Nucleus accumbens (tissue), 56 donors: Measurements from ENCODE around the gene CTBP2.
A peak's percentile ranks its signal among the peaks of the same experiment; 100 is the strongest.
"Not testable (repeated sequence)": the region's sequence is repeated elsewhere in the genome, so short reads cannot be mapped to it uniquely, and the experiment has no call there.

Experiments
- DNase-seq, 56 donors: peaks; one replicate each; lab custom pipeline; 2025; lab: John Stamatoyannopoulos, UW

The CTBP2 gene

GRCh38 chr10:125160856-125161706 is 718 bp upstream of the CTBP2 start:
- DNase-seq, result peak in 51 of 56 donors; percentile 15 to 82 (median 62)

DNA sequence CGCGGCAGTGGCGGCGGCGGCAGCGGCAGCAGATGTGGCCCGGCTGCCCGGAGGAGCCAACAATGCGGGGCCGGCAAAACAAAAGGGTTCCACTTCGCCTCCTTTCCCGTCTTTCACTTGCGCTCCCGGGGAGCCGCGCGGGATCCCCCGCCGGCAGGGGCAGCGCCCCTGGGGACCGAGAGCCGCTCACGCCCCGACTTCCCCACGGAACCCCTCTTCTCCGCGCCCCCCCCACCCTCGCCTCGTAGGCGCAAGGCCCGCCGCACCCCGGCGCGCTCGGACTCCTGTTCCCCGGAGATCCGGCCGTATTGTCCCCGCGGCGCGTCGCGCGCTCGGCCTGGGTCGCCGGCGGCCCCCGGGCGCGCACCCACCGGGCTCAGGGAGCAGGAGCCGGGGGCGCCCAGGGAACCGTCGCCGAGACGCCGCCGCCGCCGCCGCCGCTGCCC is 854 bp downstream of the CTBP2 start:
- DNase-seq, result peak in 6 of 56 donors; percentile 19 to 58 (median 51)

DNA sequence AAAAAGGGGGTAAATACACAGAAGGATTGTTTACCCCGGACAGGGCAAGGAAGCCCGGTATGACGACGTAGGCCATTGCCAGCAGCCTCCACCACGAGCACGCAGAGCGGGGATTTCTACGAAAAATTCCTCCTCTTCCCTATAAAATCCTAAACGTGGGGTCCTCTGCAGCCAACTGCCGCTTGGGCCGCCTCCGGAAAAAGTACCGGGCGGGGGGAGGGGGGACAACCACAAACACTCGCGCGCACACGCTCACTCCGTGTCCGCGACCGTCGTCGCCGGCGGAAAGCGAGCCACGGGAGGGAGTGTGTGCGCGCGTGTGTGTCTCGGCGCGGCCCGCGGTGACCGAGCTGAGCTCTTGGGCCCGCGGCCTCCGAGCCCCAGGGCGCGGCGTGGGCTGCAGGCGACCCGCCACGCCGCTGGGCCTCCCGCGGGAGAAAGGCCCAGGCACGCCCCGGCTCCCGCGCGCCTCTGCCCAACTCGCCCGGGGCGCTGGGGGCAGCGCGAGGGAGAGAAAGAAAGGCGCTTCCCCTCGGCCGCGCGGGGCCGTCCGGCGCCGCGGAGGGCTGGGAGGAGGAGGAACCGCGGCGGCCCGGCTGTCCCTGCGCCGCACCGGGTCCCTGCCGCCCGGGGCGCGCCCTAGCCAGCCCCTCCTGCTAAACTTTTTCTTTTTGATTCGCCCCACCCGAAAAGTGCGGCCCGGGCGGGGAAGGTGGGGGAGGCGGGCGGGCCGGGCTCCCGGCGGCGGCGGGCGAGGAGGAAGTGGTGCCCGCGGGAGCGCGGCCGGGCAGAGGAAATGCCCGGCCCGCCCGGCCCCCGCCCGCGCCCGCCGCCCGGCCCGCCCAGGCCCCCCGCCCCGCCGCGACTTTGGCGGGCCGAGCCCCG is 1.5 kb downstream of the CTBP2 start:
- DNase-seq, result peak in 41 of 56 donors; percentile 20 to 82 (median 52)

- DNase-seq, result no peak
Observed at GRCh38 chr10:125158275-125158600, 2.1 kb downstream of the CTBP2 start.

DNA sequence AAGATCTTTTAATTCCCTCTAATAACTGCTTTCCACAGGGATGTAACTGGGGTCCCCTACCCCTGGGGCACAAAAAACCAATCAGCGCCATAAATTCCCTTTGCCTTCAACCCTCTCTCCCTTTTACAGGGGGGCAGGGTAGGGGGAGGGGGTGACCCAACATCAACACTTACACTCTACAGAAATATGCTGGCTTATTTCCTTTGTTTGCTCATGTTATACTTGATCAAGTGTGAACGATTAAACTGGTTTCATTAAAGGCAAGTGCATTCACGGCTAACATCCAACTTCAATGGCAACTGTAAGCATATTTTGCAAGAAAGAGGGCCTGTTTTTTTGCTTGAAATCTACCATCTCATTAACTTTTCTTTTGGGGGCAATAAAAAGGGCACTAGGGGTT is 2.9 kb downstream of the CTBP2 start:
- no peak for DNase-seq

DNA sequence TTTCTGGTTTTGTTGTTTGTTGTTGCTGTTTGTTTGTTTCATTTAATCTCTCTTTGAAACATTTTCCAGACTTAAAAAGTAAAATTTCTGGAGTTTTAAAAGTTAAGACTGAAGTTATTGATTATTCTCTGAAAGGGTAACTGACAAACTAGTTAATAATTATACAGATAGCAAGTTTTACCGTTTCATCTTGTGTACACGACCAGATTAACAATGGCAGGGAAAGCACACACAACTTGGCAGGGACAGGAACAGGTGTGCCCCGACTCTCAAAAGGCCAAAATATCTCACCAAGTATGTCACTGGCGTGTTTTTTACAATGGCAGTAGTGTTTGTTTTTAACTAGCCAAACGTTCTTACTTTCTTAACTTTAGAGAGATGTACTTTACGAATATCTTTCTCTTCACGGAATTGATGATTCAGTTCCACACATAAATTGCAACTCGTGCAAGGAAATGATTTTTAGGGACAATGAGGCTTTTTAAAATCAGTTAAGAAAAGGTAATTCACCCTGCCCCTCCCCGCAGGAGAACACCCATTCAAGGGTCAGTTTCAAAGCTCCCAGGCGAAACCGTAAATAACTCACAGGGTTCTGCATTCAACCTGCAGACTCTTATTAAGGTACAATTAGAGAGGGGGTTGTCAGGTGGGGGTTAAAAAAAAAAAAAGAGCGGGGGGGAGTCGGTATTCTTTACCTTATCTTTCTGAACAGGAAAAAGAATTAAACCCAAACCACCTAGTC is 3.5 kb downstream of the CTBP2 start:
- DNase-seq, result no peak

- no peak for DNase-seq
Observed at GRCh38 chr10:125156196-125156595, 4.2 kb downstream of the CTBP2 start.

DNA sequence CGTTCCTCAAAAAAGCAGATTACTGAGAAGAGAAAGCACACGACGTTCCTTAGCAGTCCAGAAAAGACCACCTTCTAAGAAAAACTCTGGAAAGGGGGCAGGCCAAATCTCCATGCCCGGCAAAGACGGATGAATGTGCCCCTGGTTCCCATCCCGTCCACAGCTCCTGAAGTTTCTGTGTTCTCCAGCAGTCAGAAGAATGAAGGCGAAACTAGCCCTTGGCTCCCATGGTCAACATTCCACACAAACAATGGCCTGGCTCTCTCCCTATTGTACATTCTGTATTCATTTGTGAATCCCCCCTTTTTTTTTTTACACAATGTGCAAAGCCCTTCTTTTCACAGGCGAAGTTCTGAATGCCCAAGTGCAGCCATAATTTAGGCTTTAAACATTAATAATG is 5.3 kb downstream of the CTBP2 start:
- peak in 11 of 56 donors; percentile 12 to 52 (median 26) for DNase-seq

- no peak for DNase-seq
Observed at GRCh38 chr10:125154529-125154928, 5.8 kb downstream of the CTBP2 start.

- DNase-seq, result peak in 2 of 56 donors; percentile 10 to 13
Observed at GRCh38 chr10:125153703-125154490, 6.5 kb downstream of the CTBP2 start.

- DNase-seq, result peak; percentile 28 to 89 (median 72)
Observed at GRCh38 chr10:125152450-125153368, 7.7 kb downstream of the CTBP2 start.

- DNase-seq, result peak in 1 of 56 donors; percentile 22
Observed at GRCh38 chr10:125151553-125152449, 8.6 kb downstream of the CTBP2 start.

DNA sequence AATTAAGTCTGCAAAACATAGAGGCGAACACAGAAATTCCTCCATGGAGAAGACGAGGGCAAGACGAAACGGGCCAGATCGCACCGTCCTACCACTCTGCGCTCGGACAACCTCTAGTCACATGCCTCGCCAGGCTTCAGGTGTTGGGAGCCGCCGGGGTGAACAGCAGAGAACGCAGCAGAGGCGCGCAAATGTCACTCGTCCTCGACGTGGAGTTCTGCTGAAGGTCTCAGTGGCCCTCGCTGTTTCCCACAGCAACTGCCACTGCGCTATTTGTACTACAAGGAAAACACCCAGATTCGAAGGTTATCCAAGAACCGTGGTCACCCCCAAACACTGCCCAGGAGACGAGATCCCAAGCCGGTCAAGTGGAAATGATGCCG is 9.2 kb downstream of the CTBP2 start:
- DNase-seq, result no peak

DNA sequence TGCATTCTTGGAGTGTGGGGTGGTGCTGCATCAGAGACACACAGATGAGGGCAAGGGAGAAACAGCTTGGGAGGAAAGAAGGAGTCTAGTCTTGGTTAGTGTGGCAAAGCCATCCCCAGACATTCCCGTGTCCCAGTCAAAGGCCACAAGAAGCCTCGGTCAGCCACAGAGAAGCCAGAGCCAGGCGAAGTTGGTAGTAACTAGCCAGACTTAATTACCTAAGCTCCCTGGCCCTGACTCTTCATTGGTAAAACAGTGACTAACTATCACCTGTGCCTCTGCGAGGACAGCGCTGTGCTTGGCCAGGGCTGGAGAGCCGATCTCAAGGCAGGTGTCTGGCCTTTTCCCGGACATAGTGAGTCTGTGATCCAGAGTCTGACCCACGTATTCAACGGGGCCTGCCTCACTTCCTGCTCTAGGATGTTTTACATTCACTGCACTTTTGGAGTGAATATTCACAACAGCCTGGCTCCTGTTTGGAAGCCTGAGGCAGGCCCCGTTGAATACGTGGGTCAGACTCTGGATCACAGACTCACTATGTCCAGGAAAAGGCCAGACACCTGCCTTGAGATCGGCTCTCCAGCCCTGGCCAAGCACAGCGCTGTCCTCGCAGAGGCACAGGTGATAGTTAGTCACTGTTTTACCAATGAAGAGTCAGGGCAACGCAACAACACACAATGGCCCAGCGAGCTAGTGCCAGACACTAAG is 9.8 kb downstream of the CTBP2 start:
- DNase-seq, result not testable (repeated sequence)

DNA sequence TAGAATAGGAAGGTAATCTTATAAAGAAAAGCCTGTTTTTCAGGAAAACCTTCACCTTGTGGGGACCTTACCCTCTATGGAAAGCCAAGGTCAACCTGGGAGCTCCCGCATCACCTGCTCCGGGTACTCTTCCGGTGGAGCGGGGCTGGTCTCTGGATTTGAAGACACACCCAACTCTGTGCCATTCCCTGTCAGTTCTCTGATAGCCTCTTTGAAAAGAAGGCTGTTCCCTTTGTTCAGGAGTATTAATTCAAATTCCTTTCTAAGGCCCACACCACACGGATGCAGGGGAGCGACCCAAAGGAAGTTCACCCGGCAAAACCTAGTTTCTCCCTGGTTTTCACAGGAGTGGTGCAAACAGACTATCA is 10.7 kb downstream of the CTBP2 start:
- DNase-seq, result no peak

- peak in 4 of 56 donors; percentile 15 to 57 (median 26) for DNase-seq
Observed at GRCh38 chr10:125149036-125149679, 11.2 kb downstream of the CTBP2 start.

DNA sequence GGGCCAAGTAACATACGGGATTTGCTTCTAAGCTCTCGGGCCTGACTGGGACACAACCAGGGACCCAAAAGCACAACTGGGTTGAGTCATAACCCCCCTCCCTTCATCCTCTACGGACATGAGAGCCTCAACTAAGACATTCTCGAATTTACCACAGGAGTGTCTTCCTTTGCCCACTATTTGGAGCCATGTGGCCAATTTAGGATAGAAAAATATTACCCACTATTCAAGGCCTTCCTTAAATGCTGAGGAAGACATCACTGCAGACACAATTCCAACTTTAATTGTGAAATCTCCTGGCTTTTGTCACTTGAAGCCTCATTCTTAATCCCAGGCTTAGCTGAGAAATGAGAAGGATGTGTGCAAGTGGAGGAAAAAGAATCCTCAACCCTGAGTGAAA is 11.8 kb downstream of the CTBP2 start:
- no peak for DNase-seq
